HEK293 (cell line): ENCODE results near the gene DIP2B.

Source experiments
- CTCF ChIA-PET: fragments of 350-600 bp; formaldehyde crosslinking; extraction: SDS; loops from one replicate; lab custom pipeline; 2021; ENCODE audit warnings: antibody characterized with exemption; lab: Yijun Ruan, JAX
- POLR2A ChIA-PET: fragments of 300-600 bp; formaldehyde crosslinking; extraction: SDS; loops from one replicate; lab custom pipeline; 2020; ENCODE audit warnings: antibody characterized with exemption, inconsistent platforms; lab: Yijun Ruan, JAX
- H3K27ac ChIP-seq: fragments of 200-500 bp; sonication (Bioruptor generic); 2 replicates; pipeline ENCODE4 v1.5.1; 2014; ENCODE audit warnings: low read depth, low read length, control low read depth, inconsistent platforms; ENCODE audit errors: extremely low read depth
- H3K36me3 ChIP-seq, 2 experiments: fragments of 200-500 bp in 1 of 2; sonication (Bioruptor generic) in 1 of 2; 1 replicate in 1 of 2; 2 replicates in 1 of 2; pipeline ENCODE4 v1.5.1; 2014 to 2017; ENCODE audit warnings: inconsistent platforms in 2 of 2, low read length in 2 of 2; ENCODE audit not compliant: control insufficient read depth in 2 of 2, insufficient read depth in 1 of 2
- H3K4me1 ChIP-seq: fragments of 200-500 bp; sonication (Bioruptor generic); 2 replicates; pipeline ENCODE4 v1.5.1; 2014; ENCODE audit warnings: mild to moderate bottlenecking, low read length, inconsistent platforms; ENCODE audit not compliant: control insufficient read depth, insufficient read depth
- H3K4me3 ChIP-seq: 2 replicates; pipeline ENCODE4 v1.5.1; 2011; ENCODE audit warnings: low read depth, mild to moderate bottlenecking, control low read depth, low read length, moderate library complexity
- H3K9me3 ChIP-seq: fragments of 200-500 bp; sonication (Bioruptor generic); 2 replicates; pipeline ENCODE4 v1.5.1; 2014; ENCODE audit warnings: low read depth, low read length, inconsistent platforms; ENCODE audit not compliant: control insufficient read depth, insufficient read depth
- GLI4 ChIP-seq: fragments of 450-650 bp; formaldehyde crosslinking; IDR thresholded peaks from 2 replicates; pipeline ENCODE4 v1.5.1; 2016; ENCODE audit warnings: missing biosample characterization, missing genetic modification characterization
- GLIS1 ChIP-seq: fragments of 450-650 bp; formaldehyde crosslinking; IDR thresholded peaks from 2 replicates; pipeline ENCODE4 v1.5.1; 2016; ENCODE audit warnings: missing biosample characterization, missing genetic modification characterization
- KLF9 ChIP-seq: fragments of 450-650 bp; formaldehyde crosslinking; IDR thresholded peaks from 2 replicates; pipeline ENCODE4 v1.5.1; 2016; ENCODE audit warnings: missing biosample characterization, missing genetic modification characterization, low read depth
- SCRT2 ChIP-seq: fragments of 450-650 bp; formaldehyde crosslinking; IDR thresholded peaks from 2 replicates; pipeline ENCODE4 v1.5.1; 2016; ENCODE audit warnings: missing biosample characterization, missing genetic modification characterization
- TCF7L2 ChIP-seq: IDR thresholded peaks from 2 replicates; pipeline ENCODE4 v1.6.1; 2011; ENCODE audit warnings: low read depth, mild to moderate bottlenecking, inconsistent platforms, low read length, moderate library complexity, borderline replicate concordance
- ZNF121 ChIP-seq: fragments of 450-650 bp; formaldehyde crosslinking; IDR thresholded peaks from 2 replicates; pipeline ENCODE4 v1.5.1; 2016; ENCODE audit warnings: missing biosample characterization, missing genetic modification characterization
- ZNF140 ChIP-seq: fragments of 450-650 bp; formaldehyde crosslinking; IDR thresholded peaks from 2 replicates; pipeline ENCODE4 v1.5.1; 2016; ENCODE audit warnings: missing biosample characterization, missing genetic modification characterization
- ZNF155 ChIP-seq: fragments of 450-650 bp; formaldehyde crosslinking; IDR thresholded peaks from 2 replicates; pipeline ENCODE4 v1.5.1; 2016; ENCODE audit warnings: missing biosample characterization, missing genetic modification characterization
- ZNF248 ChIP-seq: fragments of 450-650 bp; formaldehyde crosslinking; IDR thresholded peaks from 2 replicates; pipeline ENCODE4 v1.5.1; 2017; ENCODE audit warnings: missing biosample characterization, missing genetic modification characterization
- ZNF354C ChIP-seq: fragments of 450-650 bp; formaldehyde crosslinking; IDR thresholded peaks from 2 replicates; pipeline ENCODE4 v1.5.1; 2016; ENCODE audit warnings: missing biosample characterization, missing genetic modification characterization, low read depth, borderline replicate concordance
- ZNF48 ChIP-seq: fragments of 450-650 bp; formaldehyde crosslinking; IDR thresholded peaks from 2 replicates; pipeline ENCODE4 v1.5.1; 2016; ENCODE audit warnings: missing biosample characterization, missing genetic modification characterization
- ZNF585B ChIP-seq: fragments of 450-650 bp; formaldehyde crosslinking; IDR thresholded peaks from 2 replicates; pipeline ENCODE4 v1.5.1; 2016; ENCODE audit warnings: missing biosample characterization, missing genetic modification characterization
- ZNF596 ChIP-seq: fragments of 450-650 bp; IDR thresholded peaks from 2 replicates; pipeline ENCODE4 v1.5.0; 2018; ENCODE audit warnings: missing biosample characterization, mild to moderate bottlenecking, missing genetic modification characterization, moderate library complexity
- ZNF701 ChIP-seq: fragments of 450-650 bp; formaldehyde crosslinking; IDR thresholded peaks from 2 replicates; pipeline ENCODE4 v1.5.1; 2016; ENCODE audit warnings: missing biosample characterization, missing genetic modification characterization
- ZNF791 ChIP-seq: fragments of 450-650 bp; formaldehyde crosslinking; IDR thresholded peaks from 2 replicates; pipeline ENCODE4 v1.5.1; 2016; ENCODE audit warnings: missing biosample characterization, missing genetic modification characterization
- TF ChIP-seq, protein P1 (sequence below): fragments of 450-650 bp; formaldehyde crosslinking; IDR thresholded peaks from 2 replicates; pipeline ENCODE4 v1.5.1; 2016; ENCODE audit warnings: missing biosample characterization, missing genetic modification characterization
- TF ChIP-seq, protein P2 (sequence below): fragments of 450-650 bp; formaldehyde crosslinking; IDR thresholded peaks from 2 replicates; pipeline ENCODE4 v1.5.1; 2016; ENCODE audit warnings: missing biosample characterization, missing genetic modification characterization
- TF ChIP-seq, protein P3 (sequence below): fragments of 450-650 bp; formaldehyde crosslinking; optimal IDR thresholded peaks from 2 replicates; pipeline ENCODE3; 2016; ENCODE audit warnings: missing biosample characterization, mild to moderate bottlenecking, missing genetic modification characterization
- TF ChIP-seq, protein P4 (sequence below): fragments of 450-650 bp; formaldehyde crosslinking; IDR thresholded peaks from 2 replicates; pipeline ENCODE4 v1.5.1; 2017; ENCODE audit warnings: missing biosample characterization, missing genetic modification characterization
- TF ChIP-seq, protein P5 (sequence below): fragments of 450-650 bp; formaldehyde crosslinking; IDR thresholded peaks from 2 replicates; pipeline ENCODE4 v1.5.1; 2017; ENCODE audit warnings: missing biosample characterization, mild to moderate bottlenecking, missing genetic modification characterization, moderate library complexity
- TF ChIP-seq, protein P6 (sequence below): fragments of 450-650 bp; formaldehyde crosslinking; IDR thresholded peaks from 2 replicates; pipeline ENCODE4 v1.5.1; 2016; ENCODE audit warnings: missing biosample characterization, missing genetic modification characterization

Gene DIP2B

DNA sequence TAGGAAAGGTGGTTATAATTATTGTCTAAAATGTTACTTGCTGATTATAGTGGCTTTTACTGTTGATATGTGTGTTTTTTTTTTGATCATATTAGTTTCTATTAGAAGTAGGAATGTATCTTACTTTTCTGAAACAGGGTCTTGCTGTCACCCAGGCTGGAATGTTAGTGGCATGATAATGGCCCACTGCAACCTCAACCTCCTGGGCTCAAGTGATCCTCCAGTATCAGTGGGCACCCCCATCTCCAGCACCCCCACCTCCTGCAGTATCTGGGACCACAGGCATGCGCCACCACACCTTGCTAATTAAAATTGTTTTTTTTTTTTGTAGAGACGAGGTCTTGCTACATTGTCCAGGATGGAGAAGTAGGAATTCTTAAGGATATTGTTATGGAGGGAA, 270.5 kb downstream of the DIP2B start:
- Histone ChIP-seq H3K4me3 (no peak overlapping the region), H3K36me3 (peaks cover 1 to 7% of the 10 kb centered on the region in 2 experiments; a peak in 2 of 3 replicates), H3K4me1 (no peaks in the 10 kb centered on the region), H3K9me3 (no peaks in the 10 kb centered on the region), H3K27ac (no peak overlapping the region)
- ChIA-PET POLR2A (interaction anchor here (0.8 kb wide), 1 partner anchor 10 kb away, joined by 3 read pairs; no protein-coding TSS in a partner anchor), CTCF (interaction anchor here (1.9 kb wide), 1 partner anchor 10 kb away, joined by 9 read pairs; no protein-coding TSS in a partner anchor)
- TF ChIP-seq ZNF155 (tag by site-specific recombination) = no peak
- no peak for TF ChIP-seq ZNF701 (tag by site-specific recombination)
- TF ChIP-seq, protein P1, sequence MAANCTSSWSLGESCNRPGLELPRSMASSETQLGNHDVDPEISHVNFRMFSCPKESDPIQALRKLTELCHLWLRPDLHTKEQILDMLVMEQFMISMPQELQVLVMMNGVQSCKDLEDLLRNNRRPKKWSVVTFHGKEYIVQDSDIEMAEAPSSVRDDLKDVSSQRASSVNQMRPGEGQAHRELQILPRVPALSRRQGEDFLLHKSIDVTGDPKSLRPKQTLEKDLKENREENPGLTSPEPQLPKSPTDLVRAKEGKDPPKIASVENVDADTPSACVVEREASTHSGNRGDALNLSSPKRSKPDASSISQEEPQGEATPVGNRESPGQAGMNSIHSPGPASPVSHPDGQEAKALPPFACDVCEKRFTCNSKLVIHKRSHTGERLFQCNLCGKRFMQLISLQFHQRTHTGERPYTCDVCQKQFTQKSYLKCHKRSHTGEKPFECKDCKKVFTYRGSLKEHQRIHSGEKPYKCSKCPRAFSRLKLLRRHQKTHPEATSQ = no peak
- no peak for TF ChIP-seq KLF9
- TF ChIP-seq, protein P2, sequence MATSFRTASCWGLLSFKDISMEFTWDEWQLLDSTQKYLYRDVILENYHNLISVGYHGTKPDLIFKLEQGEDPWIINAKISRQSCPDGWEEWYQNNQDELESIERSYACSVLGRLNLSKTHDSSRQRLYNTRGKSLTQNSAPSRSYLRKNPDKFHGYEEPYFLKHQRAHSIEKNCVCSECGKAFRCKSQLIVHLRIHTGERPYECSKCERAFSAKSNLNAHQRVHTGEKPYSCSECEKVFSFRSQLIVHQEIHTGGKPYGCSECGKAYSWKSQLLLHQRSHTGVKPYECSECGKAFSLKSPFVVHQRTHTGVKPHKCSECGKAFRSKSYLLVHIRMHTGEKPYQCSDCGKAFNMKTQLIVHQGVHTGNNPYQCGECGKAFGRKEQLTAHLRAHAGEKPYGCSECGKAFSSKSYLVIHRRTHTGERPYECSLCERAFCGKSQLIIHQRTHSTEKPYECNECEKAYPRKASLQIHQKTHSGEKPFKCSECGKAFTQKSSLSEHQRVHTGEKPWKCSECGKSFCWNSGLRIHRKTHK (tag by site-specific recombination) = no peak
- TF ChIP-seq ZNF585B (tag by site-specific recombination) = no peak
- TF ChIP-seq ZNF140 (tag by site-specific recombination) = no peak

DNA sequence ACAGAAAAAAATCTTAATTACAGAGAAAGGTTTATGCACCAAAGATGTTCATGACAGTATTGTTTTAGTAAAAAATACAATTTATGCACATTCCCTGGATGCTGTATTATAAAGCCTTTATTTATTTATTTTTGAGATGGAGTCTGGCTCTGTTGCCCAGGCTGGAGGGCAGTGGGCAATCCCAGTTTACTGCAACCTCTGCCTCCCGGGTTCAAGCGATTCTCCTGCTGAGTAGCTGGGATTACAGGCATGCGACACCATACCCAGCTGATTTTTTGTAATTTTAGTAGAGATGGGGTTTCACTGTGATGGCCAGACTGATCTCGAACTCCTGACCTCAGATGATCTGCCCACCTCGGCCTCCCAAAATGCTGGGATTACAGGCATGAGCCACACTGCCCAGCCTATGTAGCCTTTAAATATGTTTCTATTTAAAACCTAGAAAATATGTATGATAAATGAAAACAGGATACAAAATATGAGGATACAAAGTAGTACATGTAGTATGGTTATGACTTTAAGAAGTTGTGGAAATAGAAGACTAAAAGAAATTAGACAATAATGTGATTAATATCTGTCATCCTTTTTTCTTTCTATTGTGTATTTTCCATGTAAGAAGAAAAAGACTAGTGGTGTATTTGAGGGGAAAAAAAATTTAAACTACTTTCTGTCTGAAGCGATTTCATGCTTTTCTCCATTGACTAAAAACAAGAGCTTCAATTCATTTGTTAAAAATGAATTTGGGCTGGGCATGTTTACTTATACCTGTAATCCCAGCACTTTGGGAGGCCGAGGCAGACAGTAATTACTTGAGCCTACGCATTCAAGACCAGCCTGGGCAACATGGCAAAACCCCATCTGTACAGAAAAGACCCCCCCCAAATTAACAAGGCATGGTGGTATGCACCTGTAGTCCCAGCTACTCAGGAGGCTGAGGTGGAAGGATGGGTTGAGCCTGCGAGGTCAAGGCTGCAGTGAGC, 272.3 kb downstream of the DIP2B start:
- Histone ChIP-seq H3K4me1 (no peaks in the 10 kb centered on the region), H3K36me3 (peaks cover 3 to 16% of the 10 kb centered on the region in 2 experiments), H3K4me3 (no peak overlapping the region), H3K9me3 (no peaks in the 10 kb centered on the region), H3K27ac (no peak overlapping the region)
- ChIA-PET CTCF (interaction anchor here (0.7 kb wide), 4 partner anchors 442 to 1473 kb away, joined by 3 to 7 read pairs (median 4); no protein-coding TSS in a partner anchor), POLR2A (interaction anchor here (0.7 kb wide), 1 partner anchor 761 kb away, joined by 3 read pairs; no protein-coding TSS in a partner anchor)
- TF ChIP-seq, protein P3, sequence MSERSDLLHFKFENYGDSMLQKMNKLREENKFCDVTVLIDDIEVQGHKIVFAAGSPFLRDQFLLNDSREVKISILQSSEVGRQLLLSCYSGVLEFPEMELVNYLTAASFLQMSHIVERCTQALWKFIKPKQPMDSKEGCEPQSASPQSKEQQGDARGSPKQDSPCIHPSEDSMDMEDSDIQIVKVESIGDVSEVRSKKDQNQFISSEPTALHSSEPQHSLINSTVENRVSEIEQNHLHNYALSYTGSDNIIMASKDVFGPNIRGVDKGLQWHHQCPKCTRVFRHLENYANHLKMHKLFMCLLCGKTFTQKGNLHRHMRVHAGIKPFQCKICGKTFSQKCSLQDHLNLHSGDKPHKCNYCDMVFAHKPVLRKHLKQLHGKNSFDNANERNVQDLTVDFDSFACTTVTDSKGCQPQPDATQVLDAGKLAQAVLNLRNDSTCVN (tag by site-specific recombination) = no peak
- TF ChIP-seq, protein P4, sequence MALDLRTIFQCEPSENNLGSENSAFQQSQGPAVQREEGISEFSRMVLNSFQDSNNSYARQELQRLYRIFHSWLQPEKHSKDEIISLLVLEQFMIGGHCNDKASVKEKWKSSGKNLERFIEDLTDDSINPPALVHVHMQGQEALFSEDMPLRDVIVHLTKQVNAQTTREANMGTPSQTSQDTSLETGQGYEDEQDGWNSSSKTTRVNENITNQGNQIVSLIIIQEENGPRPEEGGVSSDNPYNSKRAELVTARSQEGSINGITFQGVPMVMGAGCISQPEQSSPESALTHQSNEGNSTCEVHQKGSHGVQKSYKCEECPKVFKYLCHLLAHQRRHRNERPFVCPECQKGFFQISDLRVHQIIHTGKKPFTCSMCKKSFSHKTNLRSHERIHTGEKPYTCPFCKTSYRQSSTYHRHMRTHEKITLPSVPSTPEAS = no peak
- no peak for TF ChIP-seq ZNF48
- TF ChIP-seq ZNF791 (tag by site-specific recombination) = no peak
- TF ChIP-seq, protein P5, sequence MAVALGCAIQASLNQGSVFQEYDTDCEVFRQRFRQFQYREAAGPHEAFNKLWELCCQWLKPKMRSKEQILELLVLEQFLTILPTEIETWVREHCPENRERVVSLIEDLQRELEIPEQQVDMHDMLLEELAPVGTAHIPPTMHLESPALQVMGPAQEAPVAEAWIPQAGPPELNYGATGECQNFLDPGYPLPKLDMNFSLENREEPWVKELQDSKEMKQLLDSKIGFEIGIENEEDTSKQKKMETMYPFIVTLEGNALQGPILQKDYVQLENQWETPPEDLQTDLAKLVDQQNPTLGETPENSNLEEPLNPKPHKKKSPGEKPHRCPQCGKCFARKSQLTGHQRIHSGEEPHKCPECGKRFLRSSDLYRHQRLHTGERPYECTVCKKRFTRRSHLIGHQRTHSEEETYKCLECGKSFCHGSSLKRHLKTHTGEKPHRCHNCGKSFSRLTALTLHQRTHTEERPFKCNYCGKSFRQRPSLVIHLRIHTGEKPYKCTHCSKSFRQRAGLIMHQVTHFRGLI = no peak
- TF ChIP-seq GLI4 (tag by site-specific recombination) = no peak
- TF ChIP-seq ZNF121 = peak; percentile 65; the same call in 1 of the 2 replicates
- TF ChIP-seq, protein P6, sequence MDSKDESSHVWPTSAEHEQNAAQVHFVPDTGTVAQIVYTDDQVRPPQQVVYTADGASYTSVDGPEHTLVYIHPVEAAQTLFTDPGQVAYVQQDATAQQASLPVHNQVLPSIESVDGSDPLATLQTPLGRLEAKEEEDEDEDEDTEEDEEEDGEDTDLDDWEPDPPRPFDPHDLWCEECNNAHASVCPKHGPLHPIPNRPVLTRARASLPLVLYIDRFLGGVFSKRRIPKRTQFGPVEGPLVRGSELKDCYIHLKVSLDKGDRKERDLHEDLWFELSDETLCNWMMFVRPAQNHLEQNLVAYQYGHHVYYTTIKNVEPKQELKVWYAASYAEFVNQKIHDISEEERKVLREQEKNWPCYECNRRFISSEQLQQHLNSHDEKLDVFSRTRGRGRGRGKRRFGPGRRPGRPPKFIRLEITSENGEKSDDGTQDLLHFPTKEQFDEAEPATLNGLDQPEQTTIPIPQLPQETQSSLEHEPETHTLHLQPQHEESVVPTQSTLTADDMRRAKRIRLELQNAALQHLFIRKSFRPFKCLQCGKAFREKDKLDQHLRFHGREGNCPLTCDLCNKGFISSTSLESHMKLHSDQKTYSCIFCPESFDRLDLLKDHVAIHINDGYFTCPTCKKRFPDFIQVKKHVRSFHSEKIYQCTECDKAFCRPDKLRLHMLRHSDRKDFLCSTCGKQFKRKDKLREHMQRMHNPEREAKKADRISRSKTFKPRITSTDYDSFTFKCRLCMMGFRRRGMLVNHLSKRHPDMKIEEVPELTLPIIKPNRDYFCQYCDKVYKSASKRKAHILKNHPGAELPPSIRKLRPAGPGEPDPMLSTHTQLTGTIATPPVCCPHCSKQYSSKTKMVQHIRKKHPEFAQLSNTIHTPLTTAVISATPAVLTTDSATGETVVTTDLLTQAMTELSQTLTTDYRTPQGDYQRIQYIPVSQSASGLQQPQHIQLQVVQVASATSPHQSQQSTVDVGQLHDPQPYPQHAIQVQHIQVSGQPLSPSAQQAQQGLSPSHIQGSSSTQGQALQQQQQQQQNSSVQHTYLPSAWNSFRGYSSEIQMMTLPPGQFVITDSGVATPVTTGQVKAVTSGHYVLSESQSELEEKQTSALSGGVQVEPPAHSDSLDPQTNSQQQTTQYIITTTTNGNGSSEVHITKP = peak; percentile 36; the same call in 1 of the 2 replicates
- TF ChIP-seq ZNF140 (tag by site-specific recombination) = no peak
- TF ChIP-seq ZNF248 (tag by site-specific recombination) = no peak
- no peak for TF ChIP-seq SCRT2
- TF ChIP-seq TCF7L2 = no peak
- no peak for TF ChIP-seq ZNF354C (tag by site-specific recombination)
- TF ChIP-seq ZNF596 (tag by site-specific recombination) = no peak
- TF ChIP-seq GLIS1 = no peak
